Kidney glomerular epithelial cell (primary cell): ENCODE data around the gene CPLANE1.

Source experiments
- DNase-seq: peaks from one replicate; lab custom pipeline; 2025; lab: John Stamatoyannopoulos, UW

The CPLANE1 gene

GRCh38 chr5:37064442-37064841, 184.7 kb downstream of the CPLANE1 start:
- DNase-seq, result no peak

- DNase-seq, result no peak
These were observed 185.4 kb downstream of the CPLANE1 start for GRCh38 chr5:37063739-37064138.

GRCh38 chr5:37060030-37060429, 189.1 kb downstream of the CPLANE1 start:
- no peak for DNase-seq

- no peak for DNase-seq
These were observed 192.4 kb downstream of the CPLANE1 start for GRCh38 chr5:37056762-37057161.
